GM19238 (cell line): ENCODE data around the gene MICB.
"Not testable (repeated sequence)": the region's sequence is repeated elsewhere in the genome, so short reads cannot be mapped to it uniquely, and the experiment has no call there.

ENCODE experiments used
- DNase-seq: peaks from one replicate; pipeline ENCODE4 v3.0.0; 2011; ENCODE audit warnings: low spot score; ENCODE audit not compliant: insufficient read length

Gene MICB

DNA sequence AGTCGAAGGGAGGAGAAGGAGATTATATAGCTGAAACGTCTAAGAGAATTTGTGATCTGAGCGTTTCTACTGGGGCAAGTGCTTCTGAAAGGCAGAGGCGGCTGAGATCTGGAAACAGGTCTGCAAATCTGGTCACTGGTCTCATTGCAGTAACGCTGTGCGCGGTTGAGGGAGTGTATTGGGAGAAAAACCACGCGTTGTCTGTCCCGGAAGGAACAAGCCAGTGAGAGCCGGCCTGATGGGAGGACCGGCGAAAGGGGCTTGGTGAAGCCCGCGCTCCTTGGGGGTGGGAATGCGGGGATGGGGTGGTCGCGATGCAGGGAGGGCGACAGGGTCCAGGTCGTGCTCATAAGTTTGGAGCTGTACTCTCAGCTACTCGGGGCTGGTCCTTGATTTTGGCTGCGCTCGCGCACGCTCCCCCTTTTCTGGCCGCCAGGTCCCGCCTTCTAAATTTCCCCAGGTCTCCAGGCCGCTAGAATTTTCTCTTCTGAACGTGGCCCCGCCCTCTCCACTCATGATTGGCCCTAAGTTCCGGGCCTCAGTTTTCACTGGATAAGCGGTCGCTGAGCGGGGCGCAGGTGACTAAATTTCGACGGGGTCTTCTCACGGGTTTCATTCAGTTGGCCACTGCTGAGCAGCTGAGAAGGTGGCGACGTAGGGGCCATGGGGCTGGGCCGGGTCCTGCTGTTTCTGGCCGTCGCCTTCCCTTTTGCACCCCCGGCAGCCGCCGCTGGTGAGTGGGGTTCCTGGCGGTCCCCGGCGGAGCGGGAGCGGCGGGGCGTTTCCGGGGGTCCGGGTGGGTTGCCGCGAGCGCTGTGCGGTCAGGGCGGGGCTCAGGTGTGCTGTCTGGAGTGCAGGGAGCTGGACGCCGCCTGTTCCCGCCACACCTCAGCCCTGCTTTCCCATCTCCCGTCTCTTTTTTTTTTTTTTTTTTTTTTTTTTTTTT is at the start of gene MICB:
TSS of gene MICB (plus strand) at position 615 of the 946 bp plus-strand sequence. CDS start at position 664, 49 bp downstream.
- DNase-seq, result peak; percentile 70

DNA sequence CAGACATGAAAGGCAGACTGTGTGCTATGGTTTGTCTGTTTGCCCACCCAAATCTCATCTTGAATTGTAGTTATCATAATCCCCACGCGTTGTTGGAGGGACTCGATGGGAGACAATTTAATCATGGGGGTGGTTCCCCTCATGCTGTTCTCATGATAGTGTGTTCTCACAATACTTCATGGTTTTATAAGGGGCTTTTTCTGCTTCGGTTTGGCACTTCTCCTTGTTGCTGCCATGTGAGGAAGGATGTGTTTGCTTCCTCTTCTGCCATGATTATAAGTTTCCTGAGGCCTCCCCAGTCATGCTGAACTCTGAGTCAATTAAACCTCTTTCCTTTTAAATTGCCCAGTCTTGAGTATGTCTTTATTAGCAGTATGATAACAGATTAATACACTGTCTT is 47.2 kb upstream of the MICB start:
- no peak for DNase-seq

DNA sequence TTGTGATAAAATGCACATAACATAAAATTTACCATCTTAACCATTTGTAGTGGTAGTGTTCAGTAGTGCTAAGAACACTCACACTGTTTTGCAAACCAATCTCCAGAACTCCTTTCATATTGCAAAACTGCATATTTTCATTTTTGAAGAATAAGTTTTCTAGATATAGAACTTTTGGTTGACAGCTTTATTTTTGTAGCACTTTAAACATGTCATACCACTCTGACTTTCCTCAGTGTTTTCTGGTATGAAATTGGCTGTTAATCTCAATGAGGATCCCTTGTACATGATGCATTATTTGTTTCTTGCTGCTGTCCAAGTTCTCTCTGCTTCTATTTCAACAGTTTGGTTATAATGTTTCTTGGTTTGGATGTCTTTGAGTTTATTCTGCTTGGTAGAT is 45.1 kb upstream of the MICB start:
- no peak for DNase-seq

DNA sequence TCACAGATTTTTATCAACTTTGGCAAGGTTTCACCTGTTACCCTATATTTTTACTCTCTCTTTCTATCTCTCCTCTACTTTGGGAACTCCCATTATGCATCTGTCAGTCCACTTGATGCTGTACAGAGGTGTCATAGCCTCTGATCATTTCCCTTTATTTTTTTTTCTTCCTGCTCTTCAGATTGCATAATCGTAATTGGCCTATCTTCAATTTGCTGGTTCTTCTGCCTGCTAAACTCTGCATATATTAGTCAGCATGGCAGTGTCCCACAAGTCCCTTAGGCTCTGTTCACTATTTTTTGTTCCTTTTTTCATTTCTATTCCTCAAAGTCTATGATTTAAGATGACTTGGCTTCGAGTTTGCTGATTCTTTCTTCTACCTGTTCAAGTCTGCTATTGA is 44.7 kb upstream of the MICB start:
- no peak for DNase-seq

DNA sequence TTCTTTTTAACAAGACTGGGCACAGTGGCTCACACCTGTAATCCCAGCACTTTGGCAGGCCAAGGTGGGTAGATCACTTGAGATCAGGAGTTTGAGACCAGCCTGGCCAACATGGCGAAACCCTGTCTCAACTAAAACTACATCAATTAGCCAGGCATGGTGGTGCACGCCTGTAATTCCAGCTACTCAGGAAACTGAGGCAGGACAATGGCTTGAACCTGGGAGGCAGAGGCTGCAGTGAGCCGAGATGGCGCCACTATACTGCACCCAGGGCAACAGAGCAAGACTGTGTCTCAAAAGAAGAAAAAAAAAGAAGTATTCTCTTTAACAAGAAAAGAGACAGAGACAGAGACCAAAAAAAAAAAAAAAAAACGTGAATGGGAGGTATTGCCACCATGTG is 38.1 kb upstream of the MICB start:
- DNase-seq, result not testable (repeated sequence)

DNA sequence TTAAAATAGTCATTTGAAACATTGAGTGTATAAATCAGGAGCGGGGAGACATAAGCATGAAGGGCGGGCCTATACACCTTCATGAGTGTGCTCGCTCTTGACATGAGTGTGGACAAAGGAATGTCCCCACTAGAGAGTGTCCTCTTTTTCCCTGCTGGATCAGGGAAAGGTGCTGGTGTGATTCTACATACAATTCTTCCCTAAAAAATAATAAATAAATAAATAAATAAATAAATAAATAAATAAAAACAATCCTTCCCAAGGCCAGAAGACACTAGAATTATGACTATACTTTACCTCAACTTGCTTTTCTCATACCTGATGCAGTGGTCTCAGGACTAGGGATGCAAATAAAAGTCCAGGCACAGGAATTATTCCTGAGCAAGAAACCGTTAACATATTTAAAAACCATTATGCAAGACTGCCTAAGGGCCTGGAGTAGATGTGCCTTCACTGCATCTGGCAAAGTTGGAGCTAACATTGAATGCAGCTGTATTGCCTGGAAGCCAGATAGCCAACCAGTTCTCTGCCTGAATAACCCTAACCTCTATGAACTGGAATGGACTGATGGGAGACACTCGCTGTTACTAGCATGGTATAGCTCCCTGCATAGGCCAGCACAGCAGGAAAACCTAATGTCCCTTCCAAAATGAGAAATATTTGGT is 37.5 kb upstream of the MICB start:
- DNase-seq, result no peak

DNA sequence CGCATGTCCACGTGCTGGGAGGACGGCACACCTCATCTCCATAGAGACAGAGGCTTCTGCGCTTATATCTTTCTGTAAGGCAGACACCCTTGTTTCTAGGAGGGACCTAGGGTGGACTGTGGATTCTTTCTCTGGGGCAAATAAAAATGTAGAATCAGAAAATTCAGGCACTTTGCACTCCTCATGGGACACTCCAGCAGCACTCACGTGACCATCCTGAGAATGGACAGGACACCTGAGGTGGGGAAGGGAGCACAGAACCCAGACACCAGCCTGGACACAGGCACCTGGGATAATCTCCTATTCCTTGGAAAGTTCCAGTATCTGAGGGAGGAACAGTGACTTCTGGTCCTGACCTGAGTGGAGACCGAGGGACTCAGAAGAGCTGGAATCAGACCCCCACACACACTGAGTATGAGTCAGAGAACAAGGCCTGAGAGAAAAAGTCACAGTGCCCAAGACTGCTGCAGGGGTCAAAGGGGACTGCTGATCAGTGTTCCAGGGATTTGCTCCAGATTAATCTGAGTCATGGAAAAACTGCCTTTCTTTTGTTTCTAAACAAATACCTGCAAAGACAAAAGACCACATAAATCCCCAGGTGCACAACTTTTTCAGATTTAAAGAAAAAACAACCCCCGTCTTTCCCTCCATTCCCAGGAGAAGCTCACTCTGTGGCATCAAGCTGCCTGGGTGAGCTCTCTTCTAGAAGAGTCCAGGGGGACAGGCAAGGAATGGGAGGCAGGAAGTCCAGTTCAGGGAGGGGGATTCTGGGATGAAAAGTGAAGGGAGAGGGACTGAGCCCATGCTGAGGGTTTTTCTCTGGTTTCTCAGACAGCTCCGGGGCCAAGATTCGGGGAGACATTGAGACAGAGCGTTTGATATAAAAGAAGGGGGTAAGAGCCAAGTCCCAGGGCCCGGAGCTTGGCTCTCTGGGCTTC is 35.6 kb upstream of the MICB start:
- no peak for DNase-seq

DNA sequence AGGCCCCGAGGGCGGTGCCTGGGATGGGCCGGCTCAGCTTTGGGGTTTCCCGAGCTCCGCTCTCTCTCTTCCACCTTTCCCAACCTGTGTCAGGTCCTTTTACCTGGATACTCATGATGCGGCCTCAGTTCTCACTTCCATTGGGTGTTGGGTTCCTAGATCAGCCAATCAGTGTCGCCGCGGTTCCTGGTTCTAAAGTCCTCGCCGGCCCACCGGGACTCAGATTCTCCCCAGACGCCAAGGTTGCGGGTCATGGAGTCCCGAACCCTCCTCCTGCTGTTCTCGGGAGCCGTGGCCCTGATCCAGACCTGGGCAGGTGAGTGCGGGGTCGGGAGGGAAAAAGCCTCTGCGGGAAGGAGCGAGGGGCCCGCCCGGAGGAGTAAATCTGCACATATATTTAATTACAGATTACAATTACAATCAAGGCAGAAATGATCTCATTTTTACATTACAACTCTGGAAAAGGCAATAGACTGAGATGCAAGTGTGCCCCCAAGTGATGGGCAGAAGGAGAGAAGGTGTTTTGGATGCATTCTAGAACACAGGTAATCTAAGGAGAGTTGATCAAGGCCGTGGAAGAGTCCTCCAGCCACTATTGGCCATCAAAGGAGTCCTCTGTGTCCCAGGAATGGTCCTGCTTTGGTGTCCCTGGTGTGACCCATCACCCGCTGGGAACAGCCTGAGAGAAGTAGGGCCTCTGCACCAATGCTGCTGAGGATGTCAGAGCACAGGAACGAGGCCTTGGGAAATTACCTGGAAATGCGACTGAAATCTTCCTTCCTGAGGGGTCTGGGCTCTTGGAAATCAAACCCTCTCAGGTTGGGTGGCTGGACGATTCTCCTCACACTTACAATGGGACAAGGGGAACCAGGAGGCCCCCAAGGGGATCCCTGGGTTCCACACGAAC is 34.7 kb upstream of the MICB start:
- peak; percentile 86 for DNase-seq

DNA sequence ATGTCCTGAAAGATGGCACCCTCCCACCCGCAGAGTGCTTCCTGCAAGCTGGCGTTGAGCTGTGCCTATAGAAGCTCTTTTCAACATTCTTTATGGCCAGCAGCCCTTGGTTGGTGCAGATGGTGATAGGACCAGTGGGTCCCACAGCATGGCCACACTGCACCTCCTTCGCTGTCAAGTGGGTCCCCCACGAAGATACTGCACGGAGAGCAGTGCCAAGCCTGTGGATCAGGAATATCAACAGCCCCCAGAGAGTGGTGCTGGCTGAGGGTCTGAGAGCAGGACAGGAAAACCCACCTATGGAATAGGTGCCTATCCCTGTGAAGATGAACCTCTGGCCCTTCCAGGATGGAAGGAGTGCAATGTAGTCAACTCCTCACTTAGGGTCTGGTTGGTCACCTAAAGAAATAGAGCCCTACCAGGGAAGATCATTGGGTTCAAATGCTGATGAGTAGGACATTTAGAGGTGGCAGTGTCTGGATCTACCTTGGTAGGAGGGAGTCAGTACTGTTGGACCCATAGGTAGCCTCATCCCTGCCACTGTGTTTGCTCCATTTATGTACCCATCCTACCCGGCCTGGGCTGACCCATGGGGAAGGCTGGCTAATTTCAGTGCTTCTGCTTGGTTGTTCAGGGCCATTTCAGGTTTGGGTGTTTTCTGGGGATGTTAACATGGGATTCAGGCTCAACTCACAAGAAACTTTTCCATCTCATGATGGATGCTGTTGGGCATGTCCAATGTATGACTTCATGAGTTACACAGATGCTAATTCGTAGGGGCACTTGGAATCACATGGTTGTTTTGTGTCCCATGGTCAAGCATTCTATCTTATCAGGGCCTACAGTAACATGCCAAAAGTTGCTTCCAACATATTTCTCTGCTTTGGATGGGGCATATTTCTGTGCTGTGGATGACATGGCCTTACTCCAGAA is 33.4 kb upstream of the MICB start:
- no peak for DNase-seq

DNA sequence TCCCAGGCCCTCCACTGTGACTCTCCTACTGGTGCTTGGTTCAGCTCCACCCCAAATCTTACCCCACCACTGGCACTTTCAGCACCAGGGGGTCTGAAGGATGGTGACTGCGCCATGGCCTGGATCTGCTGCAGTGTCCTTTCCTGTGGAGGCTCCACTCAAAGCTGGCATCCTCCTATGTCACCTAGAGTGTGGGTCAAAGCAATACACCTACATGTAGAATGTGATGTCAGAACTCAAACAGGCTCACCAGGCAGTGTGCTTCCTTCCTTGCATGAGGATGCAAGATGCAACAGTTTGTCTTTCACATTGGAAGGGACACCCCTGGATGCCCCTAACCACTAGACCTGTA is 32.8 kb upstream of the MICB start:
- no peak for DNase-seq

DNA sequence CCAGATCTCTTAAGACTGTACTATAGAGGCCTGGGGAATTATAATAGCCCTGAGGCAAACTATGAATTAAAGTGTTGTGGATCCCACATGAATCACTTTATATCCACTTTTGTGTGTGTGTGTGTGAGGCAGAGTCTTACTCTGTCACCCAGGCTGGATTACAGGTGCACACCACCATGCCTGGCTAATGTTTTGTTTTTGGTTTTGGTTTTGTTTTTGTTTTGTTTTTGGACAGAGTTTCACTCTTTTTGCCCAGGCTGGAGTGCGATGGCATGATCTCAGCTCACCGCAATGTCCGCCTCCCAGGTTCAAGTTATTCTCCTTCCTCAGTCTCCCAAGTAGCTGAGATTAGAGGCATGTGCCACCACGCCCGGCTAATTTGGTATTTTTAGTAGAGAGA is 32.2 kb upstream of the MICB start:
- no peak for DNase-seq

DNA sequence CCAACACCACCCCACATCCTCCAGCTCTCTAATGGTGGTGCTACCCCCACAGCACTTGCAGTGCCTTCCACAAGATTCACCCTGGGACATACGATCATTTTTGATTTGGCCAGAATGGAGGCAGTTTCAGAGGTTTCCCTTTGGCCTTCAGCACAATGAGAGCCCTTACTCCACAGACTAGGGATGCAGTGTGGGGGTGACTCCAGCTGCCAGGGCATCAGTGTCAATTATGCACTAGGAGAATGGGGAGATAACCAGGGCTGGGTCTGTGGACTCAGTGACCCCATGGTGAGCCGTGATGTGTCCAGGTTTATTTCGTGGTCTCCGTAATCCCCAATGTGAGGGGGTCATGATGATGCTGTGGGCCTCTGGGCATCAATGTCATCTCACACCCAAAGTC is 31.5 kb upstream of the MICB start:
- DNase-seq, result no peak

DNA sequence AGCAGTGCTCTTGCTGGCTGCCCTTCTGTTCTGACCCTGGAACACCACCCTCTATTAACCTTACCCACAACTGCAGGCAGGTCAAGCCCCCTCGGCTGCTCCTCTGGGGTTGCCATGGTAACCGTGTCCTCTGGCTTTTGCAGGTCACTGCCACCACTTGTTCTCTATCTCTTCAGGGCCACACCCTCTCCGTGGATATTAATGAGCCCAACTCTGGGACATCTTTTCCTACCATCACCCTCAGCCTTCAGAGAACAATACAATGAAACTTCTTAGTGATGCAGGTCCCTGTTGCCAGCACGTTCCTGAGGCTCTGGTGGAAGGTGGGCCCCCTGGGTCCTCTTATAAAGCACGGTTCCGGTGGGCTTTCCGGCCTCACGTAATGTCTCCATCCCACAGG is 30.8 kb upstream of the MICB start:
- no peak for DNase-seq

DNA sequence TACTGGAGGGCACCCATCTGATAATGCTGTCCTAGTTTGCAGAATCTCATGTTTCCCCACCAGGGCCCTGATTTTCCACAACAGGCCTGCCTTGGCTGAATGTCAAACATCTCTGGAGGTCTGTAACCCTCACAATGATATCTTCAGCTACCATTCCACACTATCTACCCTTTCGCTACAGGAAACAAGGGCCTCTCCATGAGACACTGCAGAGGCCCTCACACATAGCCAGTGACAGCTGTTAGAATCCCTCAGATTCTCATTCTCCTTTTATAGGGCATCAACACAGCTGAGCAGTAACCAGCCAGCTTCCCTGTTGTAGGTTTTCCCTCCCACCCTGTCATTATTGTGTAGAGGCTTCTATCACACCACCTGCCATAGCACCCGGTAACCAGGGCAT is 29.6 kb upstream of the MICB start:
- no peak for DNase-seq

DNA sequence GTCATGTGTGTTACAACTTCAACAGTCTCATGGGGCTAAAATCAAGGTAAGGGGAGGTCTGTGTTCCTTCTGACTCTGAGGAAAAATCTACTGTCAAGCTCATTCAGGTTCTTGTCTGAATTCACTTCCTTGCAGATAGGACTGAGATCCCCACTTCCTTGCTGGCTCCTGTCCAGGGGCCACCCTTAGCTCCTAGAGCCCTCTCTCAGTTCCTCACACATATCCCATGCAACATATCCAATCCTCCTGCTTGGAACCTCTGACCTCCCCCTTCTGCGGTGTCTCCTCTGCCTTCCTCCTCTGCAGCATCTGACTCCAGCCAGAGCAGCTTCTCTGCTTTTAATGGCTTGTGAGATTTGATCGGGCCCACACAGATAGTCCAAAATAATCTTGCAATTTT is 27.1 kb upstream of the MICB start:
- no peak for DNase-seq

DNA sequence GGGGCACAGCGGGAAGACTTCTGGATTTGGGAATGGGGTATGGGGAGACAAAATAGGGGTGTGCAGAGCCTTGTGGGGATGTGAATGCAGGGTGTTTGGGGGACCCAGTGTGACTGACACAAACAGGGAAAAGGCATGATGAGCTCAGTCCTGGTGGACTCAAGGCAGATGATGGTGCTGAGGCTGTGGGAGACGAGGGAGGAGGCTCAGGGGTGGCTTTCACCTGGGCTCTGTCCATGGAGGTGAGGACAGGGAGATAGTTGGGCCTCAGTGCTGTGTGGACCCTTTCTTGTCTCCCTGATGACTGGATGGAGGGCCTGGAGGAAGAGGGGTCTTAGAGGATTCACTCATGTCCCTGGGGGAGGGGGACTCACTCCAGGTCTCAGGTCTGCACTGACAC is 26.2 kb upstream of the MICB start:
- DNase-seq, result no peak

DNA sequence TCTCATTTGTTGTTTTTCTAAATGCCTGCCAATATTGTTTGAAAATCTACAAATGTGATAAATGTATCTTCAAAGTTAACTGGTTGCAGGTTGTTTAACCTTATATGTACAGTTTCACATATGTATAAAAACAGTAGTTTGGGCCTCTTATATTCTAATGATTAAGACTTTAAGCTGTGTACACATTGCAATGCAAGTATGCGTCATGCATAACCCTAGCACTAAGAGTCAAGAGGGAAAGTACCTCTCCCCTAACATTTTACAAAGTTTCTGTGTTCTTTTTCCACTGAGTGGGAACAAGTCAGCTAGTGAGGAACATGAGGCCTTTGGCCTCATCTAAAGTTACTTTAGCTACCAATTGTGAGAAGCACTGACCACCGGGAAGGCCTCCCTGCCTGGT is 25.7 kb upstream of the MICB start:
- no peak for DNase-seq

DNA sequence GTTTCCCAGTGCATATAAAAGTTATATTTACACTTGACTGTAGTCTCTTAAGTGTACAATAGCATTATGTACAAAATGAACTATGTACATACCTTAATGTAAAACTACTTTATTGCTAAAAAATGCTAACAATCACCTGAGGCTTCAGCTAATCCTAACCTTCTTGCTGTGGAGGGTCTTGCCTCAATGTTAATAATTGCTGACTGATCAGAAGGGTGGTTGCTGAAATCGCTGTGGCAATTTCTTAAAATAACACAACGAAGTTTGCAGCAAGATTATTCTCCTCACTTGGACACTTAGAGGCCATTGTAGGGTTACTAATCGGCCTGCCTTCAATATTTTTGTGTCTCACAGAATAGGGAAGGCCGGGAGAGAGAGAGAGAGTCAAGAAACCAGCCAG is 24.7 kb upstream of the MICB start:
- no peak for DNase-seq
